HCT116 (cell line): ENCODE results near the gene GPHA2. TPM values are rescaled to one million over a fixed set of nuclear protein-coding genes. Genes with fewer than 3 reads are reported as not detected.

Experiments used
- ATAC-seq: fragments of 200-7000 bp; cut with Tn5 transposase; 2 replicates; pipeline ENCODE4 v1.9.1; 2020; ENCODE audit warnings: mild to moderate bottlenecking, moderate library complexity
- BruUV-seq: library from RNA; stranded (reverse); fragments of 400-500 nt; replicated peaks from 2 replicates; lab custom pipeline; 2021; lab: Mats Ljungman, UMichigan
- CTCF ChIA-PET: fragments of 300-600 bp; sonication (Branson Sonifier 250); formaldehyde crosslinking; loops from one replicate; lab custom pipeline; 2021; ENCODE audit warnings: antibody characterized with exemption; lab: Charles Lee
- POLR2A ChIA-PET: fragments of 300-600, 350-600 bp; sonication (Branson Sonifier 250); formaldehyde crosslinking; loops from one replicate; lab custom pipeline; 2021; ENCODE audit warnings: antibody characterized with exemption; lab: Charles Lee
- RAD21 ChIA-PET, 2 experiments: fragments of 300-600 bp; sonication (Branson Sonifier 250); formaldehyde crosslinking; loops; one replicate each; lab custom pipeline; 2023; ENCODE audit warnings: low total read pairs in 2 of 2; ENCODE audit not compliant: uncharacterized antibody in 2 of 2, unreplicated experiment in 2 of 2, low non-redundant PET in 1 of 2; lab: Charles Lee
- DNase-seq: peaks from one replicate; pipeline ENCODE4 v3.0.0-alpha.2; 2010; ENCODE audit warnings: low read depth, low spot score
- H2AFZ ChIP-seq: fragments of 200-600 bp; shearing (Covaris generic), sonication (generic); 2 replicates; pipeline ENCODE4 v1.6.1; 2017; ENCODE audit warnings: low read depth, mixed run types, mixed read lengths, antibody characterized with exemption, low read length; ENCODE audit not compliant: poor library complexity, severe bottlenecking
- H3K27ac ChIP-seq: 2 replicates; pipeline ENCODE4 v1.5.1; 2012; ENCODE audit warnings: low read depth, low read length
- H3K27me3 ChIP-seq: fragments of 200-600 bp; sonication (generic); 2 replicates; pipeline ENCODE4 v1.6.1; 2016; ENCODE audit warnings: mixed run types, low read length, mixed read lengths; ENCODE audit not compliant: insufficient read depth
- H3K36me3 ChIP-seq, 2 experiments: fragments of 200-500 bp in 1 of 2; fragments of 200-600 bp in 1 of 2; sonication (Bioruptor generic) in 1 of 2; sonication (generic) in 1 of 2; 2 replicates each; pipeline versions ENCODE4 v1.5.1 to v1.6.1; 2014 to 2016; ENCODE audit warnings: low read length in 2 of 2, inconsistent platforms in 1 of 2, mixed read lengths in 1 of 2, mixed run types in 1 of 2; ENCODE audit not compliant: insufficient read depth in 2 of 2, control insufficient read depth in 1 of 2
- H3K4me1 ChIP-seq, 2 experiments: fragments of 200-600 bp in 1 of 2; sonication (generic) in 1 of 2; 2 replicates each; pipeline versions ENCODE4 v1.5.1 to v1.6.1; 2012 to 2017; ENCODE audit warnings: low read length in 2 of 2, inconsistent platforms in 1 of 2, mild to moderate bottlenecking in 1 of 2, mixed read lengths in 1 of 2, mixed run types in 1 of 2, moderate library complexity in 1 of 2; ENCODE audit not compliant: insufficient read depth in 2 of 2, control insufficient read depth in 1 of 2
- H3K4me2 ChIP-seq: fragments of 200-600 bp; sonication (generic); 2 replicates; pipeline ENCODE4 v1.6.1; 2017; ENCODE audit warnings: mixed run types, low read length, mixed read lengths
- H3K4me3 ChIP-seq, 2 experiments: fragments of 200-600 bp in 1 of 2; sonication (generic) in 1 of 2; replicated peaks in 1 of 2; 2 replicates each; pipeline ENCODE4 v1.5.1; 2011 to 2016; ENCODE audit warnings: low read length in 2 of 2, control low read depth in 1 of 2, low read depth in 1 of 2, mild to moderate bottlenecking in 1 of 2, mixed read lengths in 1 of 2, mixed run types in 1 of 2
- H3K79me2 ChIP-seq: fragments of 200-600 bp; sonication (generic); 2 replicates; pipeline ENCODE4 v1.6.1; 2017; ENCODE audit warnings: mild to moderate bottlenecking, mixed run types, low read length, moderate library complexity, mixed read lengths; ENCODE audit not compliant: insufficient read depth
- H3K9ac ChIP-seq: fragments of 200-600 bp; sonication (generic); 2 replicates; pipeline ENCODE4 v1.6.1; 2016; ENCODE audit warnings: low read length, mixed read lengths
- H3K9me2 ChIP-seq: fragments of 200-600 bp; sonication (generic), shearing (Covaris generic); 2 replicates; pipeline ENCODE4 v1.6.1; 2017; ENCODE audit warnings: mixed run types, mild to moderate bottlenecking, moderate library complexity; ENCODE audit not compliant: insufficient read depth
- H3K9me3 ChIP-seq, 2 experiments: fragments of 200-500 bp in 1 of 2; fragments of 200-600 bp in 1 of 2; sonication (Bioruptor generic) in 1 of 2; sonication (generic) in 1 of 2; 2 replicates each; pipeline ENCODE4 v1.6.1; 2014 to 2017; ENCODE audit warnings: low read length in 2 of 2, mixed read lengths in 2 of 2, inconsistent platforms in 1 of 2, low read depth in 1 of 2, mild to moderate bottlenecking in 1 of 2, mixed run types in 1 of 2, moderate library complexity in 1 of 2; ENCODE audit not compliant: control insufficient read depth in 1 of 2, insufficient read depth in 1 of 2
- H4K20me1 ChIP-seq: fragments of 200-600 bp; sonication (generic), shearing (Covaris generic); 2 replicates; pipeline ENCODE4 v1.6.1; 2017; ENCODE audit warnings: mixed run types, mild to moderate bottlenecking, moderate library complexity; ENCODE audit not compliant: insufficient read depth
- CBX3 ChIP-seq: IDR thresholded peaks from 2 replicates; pipeline ENCODE4 v1.6.1; 2012; ENCODE audit warnings: low read depth
- CEBPB ChIP-seq: IDR thresholded peaks from 2 replicates; pipeline ENCODE4 v1.6.1; 2012; ENCODE audit warnings: low read depth
- EGR1 ChIP-seq: IDR thresholded peaks from 2 replicates; pipeline ENCODE4 v1.6.1; 2012; ENCODE audit warnings: low read depth
- EZH2 ChIP-seq: fragments of 200-600 bp; sonication (generic); IDR thresholded peaks from 2 replicates; pipeline ENCODE4 v1.6.1; 2017; ENCODE audit warnings: antibody characterized with exemption, mixed run types
- EZH2phosphoT487 ChIP-seq: fragments of 200-600 bp; IDR thresholded peaks from 2 replicates; pipeline ENCODE4 v1.6.1; 2018; ENCODE audit warnings: antibody characterized with exemption, borderline replicate concordance
- FOSL1 ChIP-seq: IDR thresholded peaks from 2 replicates; pipeline ENCODE4 v1.6.1; 2012; ENCODE audit warnings: low read depth
- POLR2A ChIP-seq: IDR thresholded peaks from 2 replicates; pipeline ENCODE4 v1.7.0; 2011; ENCODE audit warnings: borderline replicate concordance; ENCODE audit not compliant: insufficient read depth, insufficient read length; ENCODE audit errors: extremely low read depth
- POLR2AphosphoS5 ChIP-seq: IDR thresholded peaks from 2 replicates; pipeline ENCODE4 v1.6.1; 2011; ENCODE audit warnings: mild to moderate bottlenecking, low read depth, low read length, moderate library complexity
- intact Hi-C: fragments of 100-400 bp; cut with micrococcal nuclease; formaldehyde crosslinking; loops from 2 replicates; pipeline ENCODE4 v1.10.0; 2022
- total RNA-seq: library from RNA; stranded (reverse); gene quantifications from one replicate; pipeline ENCODE4 v1.2.1, GENCODE V29; 2021; ENCODE audit not compliant: unreplicated experiment
- TF ChIP-seq, protein P1 (sequence below): IDR thresholded peaks from 2 replicates; pipeline ENCODE4 v1.6.1; 2012; ENCODE audit warnings: low read depth
- TF ChIP-seq, protein P2 (sequence below), 3 experiments: fragments of 200-600 bp in 1 of 3; sonication (generic) in 1 of 3; IDR thresholded peaks in 2 of 3; conservative IDR thresholded peaks in 1 of 3; 2 replicates each; pipeline ENCODE4 v1.5.1; 2012 to 2017; ENCODE audit warnings: low read depth in 2 of 3, low read length in 2 of 3, antibody characterized with exemption in 1 of 3, borderline replicate concordance in 1 of 3, control low read depth in 1 of 3, mild to moderate bottlenecking in 1 of 3, mixed read lengths in 1 of 3, mixed run types in 1 of 3, moderate library complexity in 1 of 3; ENCODE audit not compliant: insufficient read depth in 1 of 3
- TF ChIP-seq, protein P3 (sequence below): IDR thresholded peaks from 2 replicates; pipeline ENCODE4 v1.6.1; 2012
- TF ChIP-seq, protein P4 (sequence below): IDR thresholded peaks from 2 replicates; pipeline ENCODE4 v1.6.1; 2012

The GPHA2 gene
- total RNA-seq, 1 experiment from 2014 or later: not detected

DNA sequence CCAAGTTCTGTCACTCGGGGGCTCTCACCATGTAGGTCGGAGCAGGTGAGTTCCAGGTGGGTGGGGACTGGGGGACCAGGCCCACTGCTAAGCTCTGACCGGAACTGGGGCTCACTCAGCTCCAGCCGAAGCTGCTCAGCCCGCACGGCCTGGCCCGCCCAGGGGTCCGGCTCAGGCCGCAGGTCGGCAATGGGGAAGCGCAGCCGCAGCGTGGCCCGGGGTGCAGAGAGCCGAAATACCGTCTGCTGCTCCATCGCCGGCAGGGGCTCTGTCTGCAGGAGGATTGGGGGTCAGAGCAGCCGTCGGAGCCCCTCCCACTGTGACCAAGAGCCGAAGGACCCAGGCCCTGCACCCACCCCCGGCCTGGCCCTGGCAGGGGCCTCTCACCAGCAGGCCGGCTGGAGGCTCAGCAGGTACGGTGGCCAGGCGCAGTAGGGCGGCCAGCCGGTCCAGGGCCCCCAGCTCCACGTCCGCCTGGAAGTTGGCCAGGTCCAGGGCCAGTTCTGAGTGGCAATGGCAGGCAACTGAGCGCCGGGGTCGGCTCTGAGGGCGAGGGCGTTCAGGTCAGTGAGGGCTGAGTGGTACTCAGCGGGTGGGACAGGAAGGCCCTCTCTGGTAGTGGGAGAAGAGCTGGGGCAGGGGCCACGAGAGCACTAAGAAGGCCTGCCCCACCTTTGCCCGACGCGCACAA, 25.9 kb downstream of the GPHA2 start (continued):
- TF ChIP-seq, protein P1, sequence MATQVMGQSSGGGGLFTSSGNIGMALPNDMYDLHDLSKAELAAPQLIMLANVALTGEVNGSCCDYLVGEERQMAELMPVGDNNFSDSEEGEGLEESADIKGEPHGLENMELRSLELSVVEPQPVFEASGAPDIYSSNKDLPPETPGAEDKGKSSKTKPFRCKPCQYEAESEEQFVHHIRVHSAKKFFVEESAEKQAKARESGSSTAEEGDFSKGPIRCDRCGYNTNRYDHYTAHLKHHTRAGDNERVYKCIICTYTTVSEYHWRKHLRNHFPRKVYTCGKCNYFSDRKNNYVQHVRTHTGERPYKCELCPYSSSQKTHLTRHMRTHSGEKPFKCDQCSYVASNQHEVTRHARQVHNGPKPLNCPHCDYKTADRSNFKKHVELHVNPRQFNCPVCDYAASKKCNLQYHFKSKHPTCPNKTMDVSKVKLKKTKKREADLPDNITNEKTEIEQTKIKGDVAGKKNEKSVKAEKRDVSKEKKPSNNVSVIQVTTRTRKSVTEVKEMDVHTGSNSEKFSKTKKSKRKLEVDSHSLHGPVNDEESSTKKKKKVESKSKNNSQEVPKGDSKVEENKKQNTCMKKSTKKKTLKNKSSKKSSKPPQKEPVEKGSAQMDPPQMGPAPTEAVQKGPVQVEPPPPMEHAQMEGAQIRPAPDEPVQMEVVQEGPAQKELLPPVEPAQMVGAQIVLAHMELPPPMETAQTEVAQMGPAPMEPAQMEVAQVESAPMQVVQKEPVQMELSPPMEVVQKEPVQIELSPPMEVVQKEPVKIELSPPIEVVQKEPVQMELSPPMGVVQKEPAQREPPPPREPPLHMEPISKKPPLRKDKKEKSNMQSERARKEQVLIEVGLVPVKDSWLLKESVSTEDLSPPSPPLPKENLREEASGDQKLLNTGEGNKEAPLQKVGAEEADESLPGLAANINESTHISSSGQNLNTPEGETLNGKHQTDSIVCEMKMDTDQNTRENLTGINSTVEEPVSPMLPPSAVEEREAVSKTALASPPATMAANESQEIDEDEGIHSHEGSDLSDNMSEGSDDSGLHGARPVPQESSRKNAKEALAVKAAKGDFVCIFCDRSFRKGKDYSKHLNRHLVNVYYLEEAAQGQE: no peak

DNA sequence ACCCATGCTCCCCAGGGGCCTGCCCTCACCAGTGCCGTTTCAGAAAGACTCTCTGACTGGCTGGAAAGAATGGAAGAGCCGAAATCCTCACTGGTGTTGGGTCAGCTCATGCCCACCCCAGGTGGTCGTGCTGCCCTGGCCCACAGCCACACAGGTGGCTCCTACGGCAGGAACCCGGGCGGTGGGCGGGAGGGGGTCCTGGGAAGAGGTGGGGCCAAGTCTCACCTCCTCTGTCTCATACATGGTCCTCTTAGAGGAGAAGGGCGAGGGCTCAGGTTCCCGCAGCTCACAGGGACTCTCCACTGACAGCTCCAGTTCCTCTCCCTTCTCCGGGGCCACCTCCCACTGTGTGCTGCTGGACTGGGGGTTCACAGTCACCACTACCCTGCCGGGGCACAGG, 26.9 kb downstream of the GPHA2 start:
- H3K9ac ChIP-seq: no peak overlapping the region
- no peak for ATAC-seq
- H3K27ac ChIP-seq: no peak overlapping the region
- H3K36me3 ChIP-seq: peaks cover 0 to 10% of the 10 kb centered on the region in 2 experiments; a peak in 2 of 4 replicates
- H3K79me2 ChIP-seq: no peaks in the 10 kb centered on the region
- H3K9me2 ChIP-seq: no peaks in the 10 kb centered on the region
- ChIA-PET CTCF (no interaction called here), RAD21 (no interaction called here), POLR2A (no interaction called here)
- H3K4me3 ChIP-seq: no peak overlapping the region
- H3K4me1 ChIP-seq: no peaks in the 10 kb centered on the region
- no peak overlapping the region for H2AFZ ChIP-seq
- H4K20me1 ChIP-seq: no peaks in the 10 kb centered on the region
- BruUV-seq: no TSS peak
- intact Hi-C loops: no loop called here
- no peaks in the 10 kb centered on the region for H3K27me3 ChIP-seq
- H3K9me3 ChIP-seq: no peaks in the 10 kb centered on the region
- H3K4me2 ChIP-seq: no peak overlapping the region
- no peak for DNase-seq
- TF ChIP-seq, protein P1: no peak
- TF ChIP-seq FOSL1 (no peak), EZH2phosphoT487 (no peak), EZH2 (no peak), POLR2A (no peak), CEBPB (no peak), EGR1 (no peak), POLR2AphosphoS5 (no peak), CBX3 (no peak)
- TF ChIP-seq, protein P2, sequence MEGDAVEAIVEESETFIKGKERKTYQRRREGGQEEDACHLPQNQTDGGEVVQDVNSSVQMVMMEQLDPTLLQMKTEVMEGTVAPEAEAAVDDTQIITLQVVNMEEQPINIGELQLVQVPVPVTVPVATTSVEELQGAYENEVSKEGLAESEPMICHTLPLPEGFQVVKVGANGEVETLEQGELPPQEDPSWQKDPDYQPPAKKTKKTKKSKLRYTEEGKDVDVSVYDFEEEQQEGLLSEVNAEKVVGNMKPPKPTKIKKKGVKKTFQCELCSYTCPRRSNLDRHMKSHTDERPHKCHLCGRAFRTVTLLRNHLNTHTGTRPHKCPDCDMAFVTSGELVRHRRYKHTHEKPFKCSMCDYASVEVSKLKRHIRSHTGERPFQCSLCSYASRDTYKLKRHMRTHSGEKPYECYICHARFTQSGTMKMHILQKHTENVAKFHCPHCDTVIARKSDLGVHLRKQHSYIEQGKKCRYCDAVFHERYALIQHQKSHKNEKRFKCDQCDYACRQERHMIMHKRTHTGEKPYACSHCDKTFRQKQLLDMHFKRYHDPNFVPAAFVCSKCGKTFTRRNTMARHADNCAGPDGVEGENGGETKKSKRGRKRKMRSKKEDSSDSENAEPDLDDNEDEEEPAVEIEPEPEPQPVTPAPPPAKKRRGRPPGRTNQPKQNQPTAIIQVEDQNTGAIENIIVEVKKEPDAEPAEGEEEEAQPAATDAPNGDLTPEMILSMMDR (IDR thresholded peaks at IDR 0.05 in 2 of 3, conservative IDR thresholded peaks at IDR 0.05 in 1 of 3; ENCODE audit: borderline replicate concordance in 1 of 3, insufficient read depth in 1 of 3, low read depth in 2 of 3, low read length in 2 of 3): no peak
- TF ChIP-seq, protein P3, sequence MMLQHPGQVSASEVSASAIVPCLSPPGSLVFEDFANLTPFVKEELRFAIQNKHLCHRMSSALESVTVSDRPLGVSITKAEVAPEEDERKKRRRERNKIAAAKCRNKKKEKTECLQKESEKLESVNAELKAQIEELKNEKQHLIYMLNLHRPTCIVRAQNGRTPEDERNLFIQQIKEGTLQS: no peak
- TF ChIP-seq, protein P4, sequence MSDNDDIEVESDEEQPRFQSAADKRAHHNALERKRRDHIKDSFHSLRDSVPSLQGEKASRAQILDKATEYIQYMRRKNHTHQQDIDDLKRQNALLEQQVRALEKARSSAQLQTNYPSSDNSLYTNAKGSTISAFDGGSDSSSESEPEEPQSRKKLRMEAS: no peak
